ENCODE measurements around the gene CD19.
"Not testable (repeated sequence)": the region's sequence is repeated elsewhere in the genome, so short reads cannot be mapped to it uniquely, and the experiment has no call there.

The CD19 gene

GRCh38 chr16:28937222-28937876, 5.6 kb downstream of the CD19 start:
- DNase-seq: no peak

- DNase-seq: no peak
These were observed 7.0 kb downstream of the CD19 start for GRCh38 chr16:28938721-28939120.

- not testable (repeated sequence) for DNase-seq
These were observed 8.1 kb downstream of the CD19 start for GRCh38 chr16:28939825-28940224.

- DNase-seq: no peak
These were observed 11.5 kb downstream of the CD19 start for GRCh38 chr16:28943281-28943680.

GRCh38 chr16:28946681-28947080, 14.9 kb downstream of the CD19 start:
- DNase-seq: no peak

GRCh38 chr16:28950648-28951409, 19.1 kb downstream of the CD19 start, which contains the start of gene NFATC2IP:
TSS of gene NFATC2IP (plus strand) at chr16:28950937. CDS start at chr16:28951012, 75 bp downstream.
- DNase-seq: peak; percentile 99 to 100 (median 100)

- peak in 2 of 4 experiments; percentile 54 to 72 for DNase-seq
These were observed 19.7 kb downstream of the CD19 start for GRCh38 chr16:28951410-28951943.

- DNase-seq: peak in 1 of 4 experiments; percentile 29
These were observed 26.4 kb downstream of the CD19 start for GRCh38 chr16:28958216-28958615.

GRCh38 chr16:28958836-28959235, 27.1 kb downstream of the CD19 start:
- DNase-seq: peak in 1 of 4 experiments; percentile 28

GRCh38 chr16:28964072-28964471, 32.3 kb downstream of the CD19 start:
- DNase-seq: no peak

GRCh38 chr16:28964496-28964895, 32.7 kb downstream of the CD19 start:
- no peak for DNase-seq

GRCh38 chr16:28967156-28967555, 35.4 kb downstream of the CD19 start:
- DNase-seq: no peak

- DNase-seq: not testable (repeated sequence)
These were observed 37.9 kb downstream of the CD19 start for GRCh38 chr16:28969696-28970095.

- DNase-seq: peak; percentile 53 to 79 (median 67)
These were observed 42.3 kb downstream of the CD19 start for GRCh38 chr16:28974007-28974436.

- DNase-seq: peak; percentile 97 to 99 (median 98)
These were observed 42.8 kb downstream of the CD19 start, which contains the start of gene SPNS1 for GRCh38 chr16:28974437-28975157. TSS of gene SPNS1 (plus strand) at chr16:28974778. CDS start at chr16:28975152, 374 bp downstream.

- peak; percentile 12 to 39 (median 24) for DNase-seq
These were observed 43.4 kb downstream of the CD19 start for GRCh38 chr16:28975158-28975599.

GRCh38 chr16:28977703-28978662, 46.2 kb downstream of the CD19 start:
- peak in 3 of 4 experiments; percentile 31 to 53 (median 49) for DNase-seq

- not testable (repeated sequence) for DNase-seq
These were observed 48.6 kb downstream of the CD19 start for GRCh38 chr16:28980330-28980729.

- no peak for DNase-seq
These were observed 49.2 kb downstream of the CD19 start for GRCh38 chr16:28980929-28981328.

GRCh38 chr16:28981517-28981916, 49.7 kb downstream of the CD19 start:
- peak; percentile 65 to 80 (median 71) for DNase-seq

- no peak for DNase-seq
These were observed 50.6 kb downstream of the CD19 start for GRCh38 chr16:28982418-28982817.
